ENCODE measurements around the gene TEK.

DNA sequence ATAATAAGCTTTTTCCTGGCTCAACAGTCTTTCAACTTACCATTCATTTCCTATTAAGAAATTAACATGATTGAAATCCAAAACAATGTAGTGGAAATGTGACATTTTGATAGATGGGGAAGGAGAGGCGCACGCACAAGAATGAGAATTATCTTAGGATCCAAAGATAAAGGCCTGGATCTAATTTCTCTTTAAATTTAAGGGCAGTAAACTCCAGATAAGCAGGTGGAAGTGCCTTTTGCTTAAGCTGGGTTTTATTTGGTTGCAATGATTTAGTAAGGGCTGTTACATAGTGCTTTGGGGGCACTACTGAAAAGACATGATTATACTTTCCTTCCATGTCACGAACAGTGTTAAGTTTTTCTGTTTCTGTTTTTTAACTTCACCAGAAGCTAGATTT lies 170.6 kb downstream of the TEK start:
- TF ChIP-seq CTCF (IDR thresholded peaks at IDR 0.05 in 2 of 3, conservative IDR thresholded peaks at IDR 0.05 in 1 of 3; ENCODE audit: control insufficient read depth in 2 of 3, extremely low read depth in 1 of 3, insufficient read depth in 1 of 3, low read depth in 3 of 3, low read length in 3 of 3), result no peak
- no peak for TF ChIP-seq PML (IDR thresholded peaks at IDR 0.05; ENCODE audit: low read length)
- TF ChIP-seq NBN (IDR thresholded peaks at IDR 0.05), result no peak
- no peak for TF ChIP-seq EZH2 (IDR thresholded peaks at IDR 0.05; ENCODE audit: borderline replicate concordance, control insufficient read depth, low read depth, low read length)
- no peak for TF ChIP-seq POLR2A (IDR thresholded peaks at IDR 0.05; ENCODE audit: low read depth, low read length)
- TF ChIP-seq, protein P1, sequence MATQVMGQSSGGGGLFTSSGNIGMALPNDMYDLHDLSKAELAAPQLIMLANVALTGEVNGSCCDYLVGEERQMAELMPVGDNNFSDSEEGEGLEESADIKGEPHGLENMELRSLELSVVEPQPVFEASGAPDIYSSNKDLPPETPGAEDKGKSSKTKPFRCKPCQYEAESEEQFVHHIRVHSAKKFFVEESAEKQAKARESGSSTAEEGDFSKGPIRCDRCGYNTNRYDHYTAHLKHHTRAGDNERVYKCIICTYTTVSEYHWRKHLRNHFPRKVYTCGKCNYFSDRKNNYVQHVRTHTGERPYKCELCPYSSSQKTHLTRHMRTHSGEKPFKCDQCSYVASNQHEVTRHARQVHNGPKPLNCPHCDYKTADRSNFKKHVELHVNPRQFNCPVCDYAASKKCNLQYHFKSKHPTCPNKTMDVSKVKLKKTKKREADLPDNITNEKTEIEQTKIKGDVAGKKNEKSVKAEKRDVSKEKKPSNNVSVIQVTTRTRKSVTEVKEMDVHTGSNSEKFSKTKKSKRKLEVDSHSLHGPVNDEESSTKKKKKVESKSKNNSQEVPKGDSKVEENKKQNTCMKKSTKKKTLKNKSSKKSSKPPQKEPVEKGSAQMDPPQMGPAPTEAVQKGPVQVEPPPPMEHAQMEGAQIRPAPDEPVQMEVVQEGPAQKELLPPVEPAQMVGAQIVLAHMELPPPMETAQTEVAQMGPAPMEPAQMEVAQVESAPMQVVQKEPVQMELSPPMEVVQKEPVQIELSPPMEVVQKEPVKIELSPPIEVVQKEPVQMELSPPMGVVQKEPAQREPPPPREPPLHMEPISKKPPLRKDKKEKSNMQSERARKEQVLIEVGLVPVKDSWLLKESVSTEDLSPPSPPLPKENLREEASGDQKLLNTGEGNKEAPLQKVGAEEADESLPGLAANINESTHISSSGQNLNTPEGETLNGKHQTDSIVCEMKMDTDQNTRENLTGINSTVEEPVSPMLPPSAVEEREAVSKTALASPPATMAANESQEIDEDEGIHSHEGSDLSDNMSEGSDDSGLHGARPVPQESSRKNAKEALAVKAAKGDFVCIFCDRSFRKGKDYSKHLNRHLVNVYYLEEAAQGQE (IDR thresholded peaks at IDR 0.05; ENCODE audit: low read depth, low read length), result no peak
- no peak for TF ChIP-seq NKRF (conservative IDR thresholded peaks at IDR 0.05)
- TF ChIP-seq MEF2A (IDR thresholded peaks at IDR 0.05; ENCODE audit: insufficient read depth, low read depth, low read length), result no peak
- TF ChIP-seq NRF1 (conservative IDR thresholded peaks at IDR 0.05; ENCODE audit: low read depth, low read length), result no peak
- no peak for TF ChIP-seq NFXL1 (IDR thresholded peaks at IDR 0.05; ENCODE audit: borderline replicate concordance)
- no peak for TF ChIP-seq MXI1 (IDR thresholded peaks at IDR 0.05; ENCODE audit: low read depth, low read length)

All from GM12878 (cell line).